Kidney epithelial cell (primary cell): ENCODE measurements around the gene C1orf115. TPM values are rescaled to one million over a fixed set of nuclear protein-coding genes. Genes with fewer than 3 reads are reported as not detected.

Experiments used
- DNase-seq: peaks from one replicate; pipeline ENCODE4 v3.0.0-alpha.2; 2010; ENCODE audit warnings: low read depth
- H3K27me3 ChIP-seq: 2 replicates; pipeline ENCODE4 v1.6.0; 2011; ENCODE audit warnings: low read length; ENCODE audit not compliant: control insufficient read depth, insufficient read depth
- H3K36me3 ChIP-seq: 2 replicates; pipeline ENCODE4 v1.5.1; 2011; ENCODE audit warnings: low read length; ENCODE audit not compliant: control insufficient read depth, insufficient read depth
- H3K4me3 ChIP-seq: 2 replicates; pipeline ENCODE4 v1.5.1; 2011; ENCODE audit warnings: low read depth, mild to moderate bottlenecking, control low read depth, low read length
- CTCF ChIP-seq: IDR thresholded peaks from 2 replicates; pipeline ENCODE4 v1.5.1; 2011; ENCODE audit warnings: mild to moderate bottlenecking, moderate library complexity, low read length, control low read depth, inconsistent platforms; ENCODE audit not compliant: insufficient read depth, poor library complexity, severe bottlenecking
- total RNA-seq: library from RNA; depleted of rRNA; stranded (reverse); fragments of >200 nt; gene quantifications from 2 replicates; pipeline ENCODE4 v1.2.3, GENCODE V29; 2015

Gene C1orf115
- total RNA-seq: 8.4 and 8.9 TPM in 2 replicates

GRCh38 chr1:220690140-220691052 lies at the start of gene C1orf115:
TSS of gene C1orf115 (plus strand) at chr1:220690363. CDS start at chr1:220690403, 40 bp downstream.
- peak within 1 kb of the TSS; percentile 61 for H3K4me3 ChIP-seq
- DNase-seq: peak; percentile 18
- TF ChIP-seq CTCF: peak; percentile 74
- H3K27me3 ChIP-seq: peaks cover 3% of the 10 kb centered on the region
- no peaks in the 10 kb centered on the region for H3K36me3 ChIP-seq

GRCh38 chr1:220642285-220642684 lies 47.9 kb upstream of the C1orf115 start:
- DNase-seq: no peak
- Histone ChIP-seq H3K36me3 (no peaks in the 10 kb centered on the region), H3K27me3 (no peaks in the 10 kb centered on the region), H3K4me3 (no peak overlapping the region)
- no peak for TF ChIP-seq CTCF

- Histone ChIP-seq H3K27me3 (no peaks in the 10 kb centered on the region), H3K36me3 (no peaks in the 10 kb centered on the region), H3K4me3 (no peak overlapping the region)
- DNase-seq: no peak
- no peak for TF ChIP-seq CTCF
These were observed 37.2 kb upstream of the C1orf115 start for GRCh38 chr1:220652995-220653394.

GRCh38 chr1:220655509-220655908 lies 34.7 kb upstream of the C1orf115 start:
- no peaks in the 10 kb centered on the region for H3K36me3 ChIP-seq
- no peaks in the 10 kb centered on the region for H3K27me3 ChIP-seq
- no peak for DNase-seq
- no peak overlapping the region for H3K4me3 ChIP-seq
- TF ChIP-seq CTCF: no peak

GRCh38 chr1:220655961-220656740 lies 34.0 kb upstream of the C1orf115 start:
- TF ChIP-seq CTCF: no peak
- Histone ChIP-seq H3K36me3 (no peaks in the 10 kb centered on the region), H3K4me3 (no peak overlapping the region), H3K27me3 (no peaks in the 10 kb centered on the region)
- no peak for DNase-seq
